Progenitor cell of endocrine pancreas (in vitro differentiated cells): ENCODE measurements around the gene CUL5. TPM values are rescaled to one million over a fixed set of nuclear protein-coding genes. Genes with fewer than 3 reads are reported as not detected.
A peak's percentile ranks its signal among the peaks of the same experiment; 100 is the strongest.

Experiments used
- DNase-seq: peaks from one replicate; pipeline ENCODE4 v3.0.0; 2021; ENCODE audit warnings: low spot score; ENCODE audit not compliant: unreplicated experiment
- H3K27ac Mint-ChIP-seq: 2 replicates; pipeline ENCODE4 v1.8.0; 2021; ENCODE audit warnings: mild to moderate bottlenecking, moderate library complexity, mixed read lengths
- H3K27me3 Mint-ChIP-seq: 2 replicates; pipeline ENCODE4 v1.8.0; 2021; ENCODE audit warnings: mixed read lengths
- H3K36me3 Mint-ChIP-seq: 2 replicates; pipeline ENCODE4 v1.8.0; 2022; ENCODE audit warnings: mixed read lengths; ENCODE audit not compliant: insufficient read depth
- H3K4me1 Mint-ChIP-seq: 2 replicates; pipeline ENCODE4 v1.8.0; 2021; ENCODE audit warnings: low read depth, mixed read lengths
- H3K4me3 Mint-ChIP-seq: 2 replicates; pipeline ENCODE4 v1.8.0; 2021; ENCODE audit warnings: low read depth, mild to moderate bottlenecking, moderate library complexity, mixed read lengths
- H3K9me3 Mint-ChIP-seq: 2 replicates; pipeline ENCODE4 v1.8.0; 2021; ENCODE audit warnings: low read depth, mixed read lengths
- CTCF ChIP-seq: fragments of 200-600 bp; sonication (generic); IDR thresholded peaks from one replicate; pipeline ENCODE4 v1.5.0; 2021; ENCODE audit warnings: antibody characterized with exemption, mild to moderate bottlenecking; ENCODE audit not compliant: unreplicated experiment
- long read RNA-seq: library from polyadenylated mRNA; unstranded; transcript quantifications from one replicate; pipeline ENCODE4 v2.0.0, GENCODE V29; 2020
- total RNA-seq: library from RNA; stranded (reverse); gene quantifications from 2 replicates; pipeline ENCODE4 v1.2.1, GENCODE V29; 2021

Gene CUL5
- 35.2 and 37.9 TPM in 2 replicates for total RNA-seq
- long read RNA-seq, full-length matches to known transcripts = 27 of 185 reads
- long read RNA-seq, partial matches to known transcripts = 122 of 185 reads
- long read RNA-seq, other reads (novel, unspliced or antisense) = 36 of 185 reads

GRCh38 chr11:108008656-108009496, at the start of gene CUL5:
Gene CUL5, plus strand, starts transcription at chr11:108008898. Its CDS starts 451 bp downstream, at chr11:108009349.
- peak within 1 kb of the TSS; percentile 100 for H3K27ac Mint-ChIP-seq
- peak; percentile 93 for TF ChIP-seq CTCF
- no peaks in the 10 kb centered on the region for H3K36me3 Mint-ChIP-seq
- peak within 1 kb of the TSS; percentile 99 for H3K4me3 Mint-ChIP-seq
- H3K9me3 Mint-ChIP-seq = no peaks in the 10 kb centered on the region
- no peaks in the 10 kb centered on the region for H3K27me3 Mint-ChIP-seq
- DNase-seq = peak; percentile 92
- H3K4me1 Mint-ChIP-seq = peaks cover 12% of the 10 kb centered on the region

- Mint-ChIP-seq H3K27me3 (no peaks in the 10 kb centered on the region), H3K4me3 (no peak overlapping the region), H3K27ac (no peak overlapping the region), H3K9me3 (no peaks in the 10 kb centered on the region), H3K36me3 (no peaks in the 10 kb centered on the region), H3K4me1 (no peaks in the 10 kb centered on the region)
- TF ChIP-seq CTCF = no peak
- DNase-seq = no peak
Measured at GRCh38 chr11:107961480-107961879, 47.2 kb upstream of the CUL5 start.

DNA sequence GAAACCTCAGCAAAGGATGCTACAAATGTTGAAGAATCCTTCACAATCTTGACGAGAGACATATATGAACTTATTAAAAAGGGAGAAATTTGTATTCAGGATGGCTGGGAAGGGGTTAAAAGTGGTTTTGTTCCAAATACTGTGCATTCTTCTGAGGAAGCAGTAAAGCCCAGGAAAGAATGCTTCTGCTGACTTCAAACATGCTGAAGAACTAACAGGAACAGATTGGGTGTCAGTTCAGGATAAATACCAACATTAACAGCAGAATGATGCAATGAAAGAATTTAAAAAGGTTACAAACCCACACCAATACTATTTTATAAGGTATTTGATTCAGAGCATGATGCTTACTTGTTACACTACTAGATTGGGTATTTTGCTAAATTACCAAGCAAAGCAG, 46.5 kb upstream of the CUL5 start:
- Mint-ChIP-seq H3K27ac (no peak overlapping the region), H3K4me3 (no peak overlapping the region)
- no peak for TF ChIP-seq CTCF

DNA sequence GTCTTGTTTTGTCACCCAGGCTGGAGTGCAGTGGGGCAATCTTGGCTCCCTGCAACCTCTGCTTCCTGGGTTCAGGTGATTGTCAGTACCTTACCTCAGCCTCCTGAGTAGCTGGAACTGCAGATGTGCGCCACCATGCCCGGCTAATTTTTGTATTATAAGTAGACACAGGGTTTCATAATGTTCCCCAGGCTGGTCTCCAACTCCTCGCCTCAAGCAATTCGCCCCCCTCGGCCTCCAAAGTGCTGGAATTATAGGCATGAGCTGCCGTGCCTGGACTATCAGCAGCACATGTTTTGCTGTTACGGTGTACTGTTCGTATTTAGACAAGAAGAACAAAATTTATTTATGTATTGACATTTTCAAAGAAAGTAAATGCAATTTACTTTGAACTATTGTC, 45.6 kb upstream of the CUL5 start:
- DNase-seq = no peak
- H3K27me3 Mint-ChIP-seq = no peaks in the 10 kb centered on the region
- H3K4me1 Mint-ChIP-seq = no peaks in the 10 kb centered on the region
- no peak for TF ChIP-seq CTCF
- H3K9me3 Mint-ChIP-seq = no peaks in the 10 kb centered on the region
- no peaks in the 10 kb centered on the region for H3K36me3 Mint-ChIP-seq
- H3K4me3 Mint-ChIP-seq = no peak overlapping the region
- no peak overlapping the region for H3K27ac Mint-ChIP-seq

More for the DNA sequence above, 46.5 kb upstream of the CUL5 start:
- H3K9me3 Mint-ChIP-seq = no peaks in the 10 kb centered on the region
- no peaks in the 10 kb centered on the region for H3K4me1 Mint-ChIP-seq
- no peaks in the 10 kb centered on the region for H3K27me3 Mint-ChIP-seq
- H3K36me3 Mint-ChIP-seq = no peaks in the 10 kb centered on the region
- no peak for DNase-seq

- Mint-ChIP-seq H3K4me3 (no peak overlapping the region), H3K36me3 (no peaks in the 10 kb centered on the region), H3K27me3 (no peaks in the 10 kb centered on the region), H3K4me1 (no peaks in the 10 kb centered on the region), H3K9me3 (no peaks in the 10 kb centered on the region), H3K27ac (no peak overlapping the region)
- DNase-seq = no peak
- TF ChIP-seq CTCF = peak; percentile 12
Measured at GRCh38 chr11:107969219-107969618, 39.5 kb upstream of the CUL5 start.
